Ishikawa (cell line): Measurements from ENCODE around the gene CST9L.

Source experiments
- CEBPB ChIP-seq: IDR thresholded peaks from 2 replicates; pipeline ENCODE4 v1.6.1; 2012
- CREB1 ChIP-seq: IDR thresholded peaks from 2 replicates; pipeline ENCODE4 v1.6.1; 2012; ENCODE audit warnings: low read depth
- EGR1 ChIP-seq: IDR thresholded peaks from 2 replicates; pipeline ENCODE4 v1.6.1; 2012
- EP300 ChIP-seq: IDR thresholded peaks from 2 replicates; pipeline ENCODE4 v1.6.1; 2012; ENCODE audit warnings: borderline replicate concordance
- FOXM1 ChIP-seq: IDR thresholded peaks from 2 replicates; pipeline ENCODE4 v1.6.1; 2012; ENCODE audit warnings: low read depth, borderline replicate concordance
- MAX ChIP-seq: IDR thresholded peaks from 2 replicates; pipeline ENCODE4 v1.6.1; 2012
- NFIC ChIP-seq: IDR thresholded peaks from 2 replicates; pipeline ENCODE4 v1.6.1; 2012
- RAD21 ChIP-seq: IDR thresholded peaks from 2 replicates; pipeline ENCODE4 v1.6.1; 2012; ENCODE audit warnings: low read depth
- REST ChIP-seq: IDR thresholded peaks from 2 replicates; pipeline ENCODE4 v1.6.1; 2012; ENCODE audit warnings: low read depth, mild to moderate bottlenecking
- TAF1 ChIP-seq: IDR thresholded peaks from 2 replicates; pipeline ENCODE4 v1.6.1; 2012; ENCODE audit warnings: low read depth, mild to moderate bottlenecking
- TCF12 ChIP-seq: IDR thresholded peaks from 2 replicates; pipeline ENCODE4 v1.6.1; 2012; ENCODE audit warnings: low read depth
- TEAD4 ChIP-seq: IDR thresholded peaks from 2 replicates; pipeline ENCODE4 v1.6.1; 2012
- YY1 ChIP-seq: IDR thresholded peaks from 2 replicates; pipeline ENCODE4 v1.6.1; 2012; ENCODE audit warnings: low read depth
- ZBTB7A ChIP-seq: IDR thresholded peaks from 2 replicates; pipeline ENCODE4 v1.6.1; 2012; ENCODE audit warnings: low read depth
- TF ChIP-seq, protein P1 (sequence below): IDR thresholded peaks from 2 replicates; pipeline ENCODE4 v1.6.1; 2012

Gene CST9L

DNA sequence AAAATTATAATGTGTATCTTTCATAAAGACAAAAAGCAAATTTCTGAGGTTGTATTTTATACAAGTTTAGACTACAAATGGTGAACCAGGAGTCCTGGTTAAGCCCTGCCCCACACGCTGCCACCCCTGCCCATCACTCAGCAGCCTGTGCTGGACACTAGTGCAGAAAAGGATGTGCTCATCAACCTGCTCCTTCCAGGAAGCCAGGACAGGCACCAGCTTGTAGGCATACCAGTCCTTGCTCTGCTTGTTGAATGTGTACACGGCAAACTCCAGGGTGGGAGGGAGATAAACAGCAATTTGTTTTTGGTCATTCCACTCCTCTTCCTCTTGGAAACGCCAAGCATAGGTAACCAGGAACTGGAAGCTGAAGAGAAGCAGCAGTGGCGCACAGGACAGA, 18.1 kb downstream of the CST9L start:
- TF ChIP-seq EGR1 (no peak), CREB1 (no peak), REST (no peak), FOXM1 (no peak), TCF12 (no peak), TEAD4 (no peak), CEBPB (no peak), RAD21 (no peak), TAF1 (no peak), YY1 (no peak), EP300 (no peak), ZBTB7A (no peak), MAX (no peak), NFIC (no peak)
- TF ChIP-seq, protein P1, sequence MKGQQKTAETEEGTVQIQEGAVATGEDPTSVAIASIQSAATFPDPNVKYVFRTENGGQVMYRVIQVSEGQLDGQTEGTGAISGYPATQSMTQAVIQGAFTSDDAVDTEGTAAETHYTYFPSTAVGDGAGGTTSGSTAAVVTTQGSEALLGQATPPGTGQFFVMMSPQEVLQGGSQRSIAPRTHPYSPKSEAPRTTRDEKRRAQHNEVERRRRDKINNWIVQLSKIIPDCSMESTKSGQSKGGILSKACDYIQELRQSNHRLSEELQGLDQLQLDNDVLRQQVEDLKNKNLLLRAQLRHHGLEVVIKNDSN, result no peak

DNA sequence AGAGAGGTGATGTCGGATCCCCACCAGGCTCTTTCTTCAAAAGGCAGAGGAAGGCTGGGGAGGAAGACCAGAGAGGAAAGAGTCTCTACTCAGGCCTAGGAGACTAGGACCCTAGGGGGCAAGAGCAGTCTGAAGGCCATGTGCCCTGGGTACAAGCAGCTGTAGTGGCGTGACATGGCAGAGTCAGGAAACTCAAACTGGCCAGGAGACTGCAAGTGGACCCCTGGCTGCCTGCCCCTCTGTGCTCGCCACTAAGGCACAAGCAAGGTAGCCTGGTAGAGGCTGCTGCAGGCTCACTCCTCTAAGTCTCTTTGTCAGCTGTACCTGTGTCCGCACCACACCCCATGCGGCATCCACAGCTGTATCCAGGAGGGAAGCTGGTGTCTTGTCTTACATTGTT, 19.9 kb downstream of the CST9L start:
- TF ChIP-seq EGR1, result no peak
- no peak for TF ChIP-seq FOXM1
- no peak for TF ChIP-seq CEBPB
- no peak for TF ChIP-seq TEAD4
- TF ChIP-seq NFIC, result no peak
- no peak for TF ChIP-seq REST
- TF ChIP-seq TAF1, result no peak
- no peak for TF ChIP-seq MAX
- TF ChIP-seq, protein P1, result no peak

DNA sequence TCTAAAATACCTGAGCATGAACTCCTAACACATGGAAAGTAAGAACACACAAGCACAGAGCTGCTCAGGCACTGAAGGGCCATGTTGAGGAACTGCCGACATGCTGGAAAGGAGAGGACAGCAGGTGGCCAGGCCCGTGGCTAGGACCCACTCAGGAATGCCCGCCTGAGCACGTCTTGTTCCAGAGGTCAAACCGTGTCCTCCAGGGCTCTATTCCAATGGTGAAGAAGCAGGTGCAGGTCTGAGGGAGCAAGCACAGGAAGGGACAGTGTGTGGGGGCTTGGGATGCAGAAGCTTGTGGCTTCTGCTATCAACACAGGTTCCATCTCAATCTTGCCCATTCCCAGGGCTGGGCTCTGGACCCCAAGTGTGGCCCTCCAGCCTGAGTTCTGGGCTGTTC, 20.7 kb downstream of the CST9L start:
- TF ChIP-seq FOXM1 (no peak), TEAD4 (no peak), MAX (no peak), EGR1 (no peak), NFIC (no peak), YY1 (no peak)
- TF ChIP-seq, protein P1, result no peak

DNA sequence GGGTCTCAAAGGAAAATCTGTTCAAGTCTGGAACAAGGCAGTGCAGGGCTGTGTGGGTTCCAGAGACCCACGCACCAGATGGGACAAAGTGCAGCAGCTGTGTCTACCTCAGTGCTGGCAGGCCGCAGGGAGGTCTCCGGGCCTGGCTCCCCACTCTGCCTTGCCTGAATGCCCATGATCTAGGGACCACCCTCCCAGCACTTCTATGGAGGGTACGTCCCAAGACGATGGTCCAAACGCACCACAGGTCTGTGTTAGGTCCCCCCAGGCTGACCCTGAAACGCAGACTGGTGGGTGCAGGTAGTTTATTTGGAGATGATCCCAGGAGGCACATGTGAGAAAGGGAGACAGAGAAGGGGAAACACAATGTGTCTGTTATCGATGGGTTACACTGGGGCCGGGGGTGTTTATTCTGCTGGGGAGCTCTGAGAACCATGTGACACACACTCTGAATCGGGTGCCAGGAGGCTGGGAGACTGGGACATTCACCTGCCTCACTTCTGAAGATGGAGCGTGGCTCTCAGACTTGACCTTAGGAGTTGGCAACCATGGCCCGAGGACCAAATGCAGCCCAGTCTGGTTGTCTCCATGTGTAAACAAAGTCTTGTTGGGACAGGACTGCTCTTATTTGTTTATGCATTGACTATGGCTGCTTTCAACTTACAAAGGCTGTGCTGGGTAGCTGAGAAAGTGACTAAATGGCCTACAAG, 21.7 kb downstream of the CST9L start:
- TF ChIP-seq REST, result no peak
- no peak for TF ChIP-seq YY1
- TF ChIP-seq TEAD4, result no peak
- TF ChIP-seq, protein P1, result no peak
- no peak for TF ChIP-seq RAD21
- no peak for TF ChIP-seq TCF12
- TF ChIP-seq CEBPB, result no peak
- TF ChIP-seq EP300, result no peak
- TF ChIP-seq CREB1, result no peak
- no peak for TF ChIP-seq TAF1
- TF ChIP-seq ZBTB7A, result no peak
- no peak for TF ChIP-seq EGR1
- no peak for TF ChIP-seq FOXM1
- TF ChIP-seq MAX, result no peak
- TF ChIP-seq NFIC, result no peak
